GM13976 (cell line): ENCODE results near the gene NPAS2.

ENCODE experiments used
- DNase-seq: peaks from one replicate; pipeline ENCODE4 v3.0.0; 2012; ENCODE audit warnings: low spot score
- in situ Hi-C: fragments of 300-500 bp; cut with MboI; formaldehyde crosslinking; loops from one replicate; pipeline ENCODE4 v1.12.0; 2022; ENCODE audit warnings: low sequenced_read_pairs, mixed read lengths, inconsistent platforms; ENCODE audit not compliant: unreplicated experiment
- TF ChIP-seq, protein P1 (sequence below): IDR thresholded peaks from 2 replicates; pipeline ENCODE4 v1.5.1; 2012; ENCODE audit warnings: borderline replicate concordance, mild to moderate bottlenecking; ENCODE audit not compliant: insufficient read depth; ENCODE audit errors: extremely low read depth, missing control alignments, control extremely low read depth

The NPAS2 gene

GRCh38 chr2:100845141-100845991 is 25.4 kb downstream of the NPAS2 start:
- TF ChIP-seq, protein P1, sequence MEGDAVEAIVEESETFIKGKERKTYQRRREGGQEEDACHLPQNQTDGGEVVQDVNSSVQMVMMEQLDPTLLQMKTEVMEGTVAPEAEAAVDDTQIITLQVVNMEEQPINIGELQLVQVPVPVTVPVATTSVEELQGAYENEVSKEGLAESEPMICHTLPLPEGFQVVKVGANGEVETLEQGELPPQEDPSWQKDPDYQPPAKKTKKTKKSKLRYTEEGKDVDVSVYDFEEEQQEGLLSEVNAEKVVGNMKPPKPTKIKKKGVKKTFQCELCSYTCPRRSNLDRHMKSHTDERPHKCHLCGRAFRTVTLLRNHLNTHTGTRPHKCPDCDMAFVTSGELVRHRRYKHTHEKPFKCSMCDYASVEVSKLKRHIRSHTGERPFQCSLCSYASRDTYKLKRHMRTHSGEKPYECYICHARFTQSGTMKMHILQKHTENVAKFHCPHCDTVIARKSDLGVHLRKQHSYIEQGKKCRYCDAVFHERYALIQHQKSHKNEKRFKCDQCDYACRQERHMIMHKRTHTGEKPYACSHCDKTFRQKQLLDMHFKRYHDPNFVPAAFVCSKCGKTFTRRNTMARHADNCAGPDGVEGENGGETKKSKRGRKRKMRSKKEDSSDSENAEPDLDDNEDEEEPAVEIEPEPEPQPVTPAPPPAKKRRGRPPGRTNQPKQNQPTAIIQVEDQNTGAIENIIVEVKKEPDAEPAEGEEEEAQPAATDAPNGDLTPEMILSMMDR = no peak
- no peak for DNase-seq
- in situ Hi-C loops = no loop called here

DNA sequence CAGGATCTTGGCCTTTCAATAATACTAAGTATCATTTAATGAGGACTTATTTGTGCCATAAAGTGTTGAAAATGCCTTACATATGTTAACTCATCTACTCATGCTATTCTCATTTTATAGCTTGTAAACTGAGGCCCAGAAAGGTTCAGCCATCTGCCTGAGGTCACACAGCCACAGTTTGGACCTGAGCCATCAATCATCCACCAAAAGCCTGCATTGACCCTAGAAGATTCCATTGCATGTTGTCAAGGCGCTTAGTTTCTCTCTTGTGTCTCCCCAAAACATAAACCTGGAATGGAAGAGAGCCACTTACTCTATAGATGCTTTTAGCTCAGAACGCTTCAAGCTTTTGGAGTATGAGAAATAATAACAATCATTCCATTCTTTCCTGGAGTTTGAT is 26.8 kb downstream of the NPAS2 start:
- DNase-seq = no peak
- in situ Hi-C loops = no loop called here
- TF ChIP-seq, protein P1 = no peak

DNA sequence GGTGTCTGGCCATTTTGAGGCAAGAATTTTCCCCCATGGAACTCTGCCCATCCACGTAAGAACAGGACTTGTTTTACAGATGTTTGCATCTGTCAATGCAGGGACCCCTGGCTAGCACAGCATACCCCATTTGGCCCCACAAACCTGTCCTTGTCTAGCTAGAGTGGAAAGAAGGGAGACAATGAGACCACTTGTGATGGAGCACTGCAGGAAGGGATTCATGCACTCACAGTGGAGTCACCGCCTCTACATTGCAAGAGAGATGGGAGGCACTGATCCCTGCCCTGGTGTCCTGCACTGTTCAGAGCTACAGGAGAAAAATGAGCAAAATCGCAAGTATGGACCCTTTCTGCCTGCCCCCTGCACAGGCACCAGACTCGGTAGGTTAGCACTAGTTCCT is 32.5 kb downstream of the NPAS2 start:
- DNase-seq = no peak
- TF ChIP-seq, protein P1 = no peak
- in situ Hi-C loops = no loop called here

GRCh38 chr2:100852999-100853908 is 33.3 kb downstream of the NPAS2 start:
- TF ChIP-seq, protein P1 = no peak
- no peak for DNase-seq
- in situ Hi-C loops = no loop called here

DNA sequence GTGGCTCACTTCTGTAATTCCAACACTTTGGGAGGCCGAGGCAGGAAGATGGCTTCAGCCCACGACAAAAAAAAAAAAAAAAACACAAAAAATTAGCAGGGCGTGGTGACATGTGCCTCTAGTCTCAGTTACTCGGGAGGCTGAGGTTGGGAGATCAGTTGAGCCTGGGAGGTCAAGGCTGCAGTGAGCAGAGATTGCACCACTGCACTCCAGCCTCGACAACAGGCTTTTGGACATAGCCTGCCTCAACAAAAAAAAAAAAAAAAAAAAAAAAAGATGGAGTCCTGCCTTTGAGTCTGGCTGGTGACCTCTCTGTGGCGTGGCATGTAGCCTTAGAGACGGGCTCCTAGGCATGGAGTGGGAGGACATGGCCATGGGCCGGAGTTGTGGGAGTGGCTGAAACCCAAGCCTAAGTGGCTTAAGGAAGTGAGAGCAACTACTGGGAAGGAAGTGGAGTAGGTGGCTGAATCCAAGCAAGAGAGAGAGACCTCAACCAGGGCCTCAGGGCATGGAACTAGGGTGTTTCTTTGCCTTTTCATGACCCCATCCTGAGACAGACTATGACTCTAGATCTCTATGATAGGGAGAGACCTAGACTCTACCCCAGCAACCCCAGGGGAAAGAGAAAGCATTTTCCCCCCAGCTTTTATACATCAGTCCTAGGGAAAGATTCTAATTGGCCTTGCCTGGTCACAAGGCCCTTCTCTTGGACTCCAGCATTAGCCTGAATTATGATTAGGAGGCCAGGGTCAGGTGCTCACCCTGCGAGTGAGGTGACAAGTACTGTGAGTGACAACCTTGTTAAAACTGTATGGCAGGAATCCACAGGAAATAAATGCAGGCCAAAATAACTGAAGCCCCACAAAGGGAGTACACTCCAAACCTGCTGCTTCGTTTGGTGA is 34.2 kb downstream of the NPAS2 start:
- TF ChIP-seq, protein P1 = no peak
- DNase-seq = no peak
- in situ Hi-C loops = no loop called here

DNA sequence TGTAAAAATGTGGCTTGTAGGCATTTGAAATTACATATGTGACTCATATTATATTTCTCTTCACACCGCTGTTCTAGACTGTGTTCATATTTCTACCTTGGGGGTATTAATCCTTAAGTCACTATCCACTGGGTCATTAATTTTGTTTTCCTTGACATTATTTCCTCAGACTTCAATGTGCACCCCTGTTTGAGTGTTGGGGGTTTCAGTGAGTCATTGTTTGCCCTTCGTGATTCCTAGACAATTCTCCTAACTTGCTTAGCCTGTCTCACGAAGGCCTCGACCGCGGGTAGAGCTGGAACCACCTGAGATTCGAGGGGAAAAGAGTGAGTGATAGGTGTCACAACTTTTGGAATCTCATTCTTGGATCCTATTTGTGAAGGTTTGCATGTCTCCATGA is 35.1 kb downstream of the NPAS2 start:
- in situ Hi-C loops = no loop called here
- TF ChIP-seq, protein P1 = no peak
- DNase-seq = no peak
